KMS-11 (cell line): Measurements from ENCODE around the gene CDK14.

Source experiments
- H2AFZ ChIP-seq: fragments of 200-600 bp; sonication (generic); 2 replicates; pipeline ENCODE4 v1.6.1; 2016; ENCODE audit warnings: antibody characterized with exemption, mixed run types, low read depth
- H3K27ac ChIP-seq: fragments of 200-600 bp; sonication (generic); 2 replicates; pipeline ENCODE4 v1.6.1; 2016; ENCODE audit warnings: mild to moderate bottlenecking, mixed run types
- H3K27me3 ChIP-seq: fragments of 200-600 bp; sonication (generic); 2 replicates; pipeline ENCODE4 v1.6.1; 2017; ENCODE audit warnings: mild to moderate bottlenecking, low read depth, mixed run types, moderate library complexity; ENCODE audit not compliant: insufficient read depth
- H3K36me3 ChIP-seq: fragments of 200-600 bp; sonication (generic); 2 replicates; pipeline ENCODE4 v1.6.1; 2017; ENCODE audit warnings: mild to moderate bottlenecking, mixed run types; ENCODE audit not compliant: insufficient read depth
- H3K4me1 ChIP-seq: fragments of 200-600 bp; sonication (generic); 2 replicates; pipeline ENCODE4 v1.6.1; 2016; ENCODE audit warnings: mild to moderate bottlenecking, low read depth, mixed run types; ENCODE audit not compliant: poor library complexity, severe bottlenecking
- H3K4me2 ChIP-seq: fragments of 200-600 bp; sonication (generic); 2 replicates; pipeline ENCODE4 v1.7.0; 2016; ENCODE audit warnings: mild to moderate bottlenecking, mixed run types
- H3K4me3 ChIP-seq: fragments of 200-600 bp; sonication (generic); IDR thresholded peaks from 2 replicates; pipeline ENCODE4 v1.6.1; 2017; ENCODE audit warnings: low read depth, low read length, mixed read lengths; ENCODE audit not compliant: insufficient read depth
- H3K79me2 ChIP-seq: fragments of 200-600 bp; sonication (generic); 2 replicates; pipeline ENCODE4 v1.6.1; 2016; ENCODE audit warnings: low read depth, mixed run types; ENCODE audit not compliant: insufficient read depth
- H3K9ac ChIP-seq: fragments of 200-600 bp; sonication (generic); 2 replicates; pipeline ENCODE4 v1.6.1; 2016; ENCODE audit warnings: mild to moderate bottlenecking, mixed run types
- H4K20me1 ChIP-seq: fragments of 200-600 bp; sonication (generic); 2 replicates; pipeline ENCODE4 v1.6.1; 2016; ENCODE audit warnings: mild to moderate bottlenecking, mixed run types; ENCODE audit not compliant: insufficient read depth
- TF ChIP-seq, protein P1 (sequence below): fragments of 200-600 bp; sonication (generic); conservative IDR thresholded peaks from 2 replicates; pipeline ENCODE4 v1.6.1; 2017; ENCODE audit warnings: low read depth, mild to moderate bottlenecking, antibody characterized with exemption, low read length, moderate library complexity, mixed read lengths

Gene CDK14

DNA sequence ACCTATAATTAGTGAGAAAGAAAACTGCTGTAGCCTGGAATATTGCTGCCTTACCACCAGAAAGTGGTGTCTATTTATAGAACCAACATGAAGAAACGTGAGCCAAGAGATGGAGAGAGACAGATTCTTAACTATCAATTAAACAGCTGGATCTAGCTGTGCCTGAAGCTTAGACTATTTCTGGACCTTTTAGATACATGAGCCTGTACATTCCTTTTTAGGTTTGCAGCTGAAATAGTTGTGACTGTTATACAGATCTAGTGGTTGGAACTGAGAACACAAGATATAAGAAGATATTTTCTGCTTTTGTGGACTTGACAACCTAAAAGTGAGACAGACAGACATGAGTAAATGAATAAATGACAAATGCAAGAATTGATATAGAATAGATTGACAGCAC, 73.4 kb downstream of the CDK14 start:
- Histone ChIP-seq H3K4me2 (no peak overlapping the region), H3K27ac (no peak overlapping the region), H3K4me1 (no peaks in the 10 kb centered on the region), H3K36me3 (no peaks in the 10 kb centered on the region), H3K9ac (no peak overlapping the region), H2AFZ (no peak overlapping the region), H3K79me2 (no peaks in the 10 kb centered on the region), H3K4me3 (no peak overlapping the region), H4K20me1 (no peaks in the 10 kb centered on the region), H3K27me3 (no peaks in the 10 kb centered on the region)
- TF ChIP-seq, protein P1, sequence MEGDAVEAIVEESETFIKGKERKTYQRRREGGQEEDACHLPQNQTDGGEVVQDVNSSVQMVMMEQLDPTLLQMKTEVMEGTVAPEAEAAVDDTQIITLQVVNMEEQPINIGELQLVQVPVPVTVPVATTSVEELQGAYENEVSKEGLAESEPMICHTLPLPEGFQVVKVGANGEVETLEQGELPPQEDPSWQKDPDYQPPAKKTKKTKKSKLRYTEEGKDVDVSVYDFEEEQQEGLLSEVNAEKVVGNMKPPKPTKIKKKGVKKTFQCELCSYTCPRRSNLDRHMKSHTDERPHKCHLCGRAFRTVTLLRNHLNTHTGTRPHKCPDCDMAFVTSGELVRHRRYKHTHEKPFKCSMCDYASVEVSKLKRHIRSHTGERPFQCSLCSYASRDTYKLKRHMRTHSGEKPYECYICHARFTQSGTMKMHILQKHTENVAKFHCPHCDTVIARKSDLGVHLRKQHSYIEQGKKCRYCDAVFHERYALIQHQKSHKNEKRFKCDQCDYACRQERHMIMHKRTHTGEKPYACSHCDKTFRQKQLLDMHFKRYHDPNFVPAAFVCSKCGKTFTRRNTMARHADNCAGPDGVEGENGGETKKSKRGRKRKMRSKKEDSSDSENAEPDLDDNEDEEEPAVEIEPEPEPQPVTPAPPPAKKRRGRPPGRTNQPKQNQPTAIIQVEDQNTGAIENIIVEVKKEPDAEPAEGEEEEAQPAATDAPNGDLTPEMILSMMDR = no peak

DNA sequence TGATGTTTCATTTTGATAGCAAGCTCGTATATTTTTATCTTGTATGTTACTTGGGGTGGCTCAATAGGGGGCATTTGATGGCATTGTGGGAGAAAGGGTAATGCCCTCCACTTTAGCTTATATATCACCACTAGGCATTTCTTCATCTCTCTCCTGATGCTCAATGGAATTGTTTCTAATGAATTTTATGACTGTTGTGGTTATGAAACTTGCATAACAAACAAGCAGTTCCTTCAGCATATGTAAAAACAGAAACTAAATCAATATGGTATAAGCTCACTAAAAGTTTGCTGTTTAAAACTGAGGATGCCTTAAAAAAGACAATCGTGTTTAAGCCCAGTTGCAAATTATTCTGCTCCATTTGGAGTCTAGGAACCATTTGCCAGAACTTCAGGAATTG, 75.5 kb downstream of the CDK14 start:
- Histone ChIP-seq H3K4me3 (no peak overlapping the region), H3K27me3 (no peaks in the 10 kb centered on the region), H3K79me2 (no peaks in the 10 kb centered on the region), H3K4me2 (no peak overlapping the region), H3K4me1 (no peaks in the 10 kb centered on the region), H3K36me3 (no peaks in the 10 kb centered on the region), H3K27ac (no peak overlapping the region), H3K9ac (no peak overlapping the region), H4K20me1 (no peaks in the 10 kb centered on the region), H2AFZ (no peak overlapping the region)
- TF ChIP-seq, protein P1 = no peak

DNA sequence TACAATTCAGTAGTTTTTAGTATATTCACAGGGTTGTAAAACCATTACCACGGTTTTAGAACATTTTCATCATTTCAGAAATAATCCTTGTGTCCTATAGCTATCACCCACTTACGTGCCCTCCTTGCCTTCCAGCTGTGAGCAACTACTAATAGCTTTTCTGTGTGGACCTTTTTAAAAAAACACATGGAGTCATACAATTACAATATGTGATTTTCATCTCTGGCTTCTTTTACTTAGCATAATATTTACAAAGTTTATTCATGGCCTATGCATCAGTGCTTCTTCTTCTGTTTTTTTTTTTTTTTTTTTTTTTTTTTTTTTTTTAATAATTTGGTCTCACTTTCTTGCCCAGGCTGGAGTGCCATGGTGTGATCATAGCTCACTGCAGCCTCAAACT, 76.1 kb downstream of the CDK14 start:
- Histone ChIP-seq H3K4me3 (no peak overlapping the region), H3K4me1 (no peaks in the 10 kb centered on the region), H3K9ac (no peak overlapping the region), H3K27me3 (no peaks in the 10 kb centered on the region), H3K36me3 (no peaks in the 10 kb centered on the region), H3K4me2 (no peak overlapping the region), H3K27ac (no peak overlapping the region), H2AFZ (no peak overlapping the region), H3K79me2 (no peaks in the 10 kb centered on the region), H4K20me1 (no peaks in the 10 kb centered on the region)
- TF ChIP-seq, protein P1 = no peak

- no peak overlapping the region for H3K4me3 ChIP-seq
- TF ChIP-seq, protein P1 = no peak
- H4K20me1 ChIP-seq = no peaks in the 10 kb centered on the region
- no peaks in the 10 kb centered on the region for H3K36me3 ChIP-seq
- H3K4me1 ChIP-seq = no peaks in the 10 kb centered on the region
- H2AFZ ChIP-seq = no peak overlapping the region
- H3K27ac ChIP-seq = no peak overlapping the region
- no peak overlapping the region for H3K4me2 ChIP-seq
- no peaks in the 10 kb centered on the region for H3K79me2 ChIP-seq
- H3K27me3 ChIP-seq = no peaks in the 10 kb centered on the region
- H3K9ac ChIP-seq = no peak overlapping the region
Measured at GRCh38 chr7:90674625-90675024, 78.5 kb downstream of the CDK14 start.

GRCh38 chr7:90675982-90676381, 79.9 kb downstream of the CDK14 start:
- Histone ChIP-seq H3K36me3 (no peaks in the 10 kb centered on the region), H3K79me2 (no peaks in the 10 kb centered on the region)

More at GRCh38 chr7:90675982-90676381, 79.9 kb downstream of the CDK14 start:
- H3K27ac ChIP-seq = no peak overlapping the region
- TF ChIP-seq, protein P1 = no peak
- no peak overlapping the region for H2AFZ ChIP-seq
- no peak overlapping the region for H3K4me2 ChIP-seq
- no peaks in the 10 kb centered on the region for H3K27me3 ChIP-seq
- no peak overlapping the region for H3K9ac ChIP-seq
- H3K4me3 ChIP-seq = no peak overlapping the region
- H4K20me1 ChIP-seq = no peaks in the 10 kb centered on the region
- no peaks in the 10 kb centered on the region for H3K4me1 ChIP-seq
